GM12874 (cell line): ENCODE measurements around the gene ABCA6.

ENCODE experiments used
- CTCF ChIP-seq: IDR thresholded peaks from 2 replicates; pipeline ENCODE4 v1.5.1; 2011; ENCODE audit warnings: low read depth, mild to moderate bottlenecking, control low read depth, low read length, moderate library complexity; ENCODE audit not compliant: insufficient read depth

ABCA6 gene

GRCh38 chr17:69103557-69104233 lies 38.0 kb downstream of the ABCA6 start:
- no peak for TF ChIP-seq CTCF

- TF ChIP-seq CTCF: no peak
Measured at GRCh38 chr17:69098625-69099024, 43.1 kb downstream of the ABCA6 start.

- no peak for TF ChIP-seq CTCF
Measured at GRCh38 chr17:69096541-69096940, 45.2 kb downstream of the ABCA6 start.

GRCh38 chr17:69093995-69094394 lies 47.7 kb downstream of the ABCA6 start:
- no peak for TF ChIP-seq CTCF

GRCh38 chr17:69093279-69093789 lies 48.4 kb downstream of the ABCA6 start:
- no peak for TF ChIP-seq CTCF

GRCh38 chr17:69090365-69090764 lies 51.3 kb downstream of the ABCA6 start:
- no peak for TF ChIP-seq CTCF

- no peak for TF ChIP-seq CTCF
Measured at GRCh38 chr17:69088643-69089200, 53.0 kb downstream of the ABCA6 start.
